Left colon (tissue), 2 donors: ENCODE measurements around the gene SYDE2. TPM values are rescaled to one million over a fixed set of nuclear protein-coding genes. Genes with fewer than 3 reads are reported as not detected.
A peak's percentile ranks its signal among the peaks of the same experiment; 100 is the strongest.
"Not testable (repeated sequence)": the region's sequence is repeated elsewhere in the genome, so short reads cannot be mapped to it uniquely, and the experiment has no call there.

Experiments
- ATAC-seq: fragments of 200-7000 bp; cut with Tn5 transposase; one replicate; pipeline ENCODE4 v1.9.1; 2020; ENCODE audit warnings: mild to moderate bottlenecking, moderate library complexity
- DNase-seq, 2 donors: peaks; one replicate each; pipeline ENCODE4 v3.0.0-alpha.2; 2020
- intact Hi-C, 2 donors: fragments of 100-400 bp; cut with DNase I in 1 of 2; cut with micrococcal nuclease in 1 of 2; formaldehyde crosslinking; loops; one replicate each; pipeline versions ENCODE4 v1.11.2 to v1.14.0; 2022; cut with DNase I, micrococcal nuclease
- long read RNA-seq: library from polyadenylated mRNA; unstranded; transcript quantifications from one replicate; pipeline ENCODE4 v2.0.0, GENCODE V29; 2021
- total RNA-seq, 2 donors: library from RNA; stranded (reverse); fragmentation: NEBNext Ultra II Directional; extraction: Animal tissue kit (Norgen Biotek cat#: 25700); gene quantifications; one replicate each; pipeline ENCODE4 v1.2.1, GENCODE V29; 2021
- donor health status: DM: no; HTN: no; CAD: no.
- donor health status: DM: yes; HTN: yes; CAD: no.

Gene SYDE2, protein sequence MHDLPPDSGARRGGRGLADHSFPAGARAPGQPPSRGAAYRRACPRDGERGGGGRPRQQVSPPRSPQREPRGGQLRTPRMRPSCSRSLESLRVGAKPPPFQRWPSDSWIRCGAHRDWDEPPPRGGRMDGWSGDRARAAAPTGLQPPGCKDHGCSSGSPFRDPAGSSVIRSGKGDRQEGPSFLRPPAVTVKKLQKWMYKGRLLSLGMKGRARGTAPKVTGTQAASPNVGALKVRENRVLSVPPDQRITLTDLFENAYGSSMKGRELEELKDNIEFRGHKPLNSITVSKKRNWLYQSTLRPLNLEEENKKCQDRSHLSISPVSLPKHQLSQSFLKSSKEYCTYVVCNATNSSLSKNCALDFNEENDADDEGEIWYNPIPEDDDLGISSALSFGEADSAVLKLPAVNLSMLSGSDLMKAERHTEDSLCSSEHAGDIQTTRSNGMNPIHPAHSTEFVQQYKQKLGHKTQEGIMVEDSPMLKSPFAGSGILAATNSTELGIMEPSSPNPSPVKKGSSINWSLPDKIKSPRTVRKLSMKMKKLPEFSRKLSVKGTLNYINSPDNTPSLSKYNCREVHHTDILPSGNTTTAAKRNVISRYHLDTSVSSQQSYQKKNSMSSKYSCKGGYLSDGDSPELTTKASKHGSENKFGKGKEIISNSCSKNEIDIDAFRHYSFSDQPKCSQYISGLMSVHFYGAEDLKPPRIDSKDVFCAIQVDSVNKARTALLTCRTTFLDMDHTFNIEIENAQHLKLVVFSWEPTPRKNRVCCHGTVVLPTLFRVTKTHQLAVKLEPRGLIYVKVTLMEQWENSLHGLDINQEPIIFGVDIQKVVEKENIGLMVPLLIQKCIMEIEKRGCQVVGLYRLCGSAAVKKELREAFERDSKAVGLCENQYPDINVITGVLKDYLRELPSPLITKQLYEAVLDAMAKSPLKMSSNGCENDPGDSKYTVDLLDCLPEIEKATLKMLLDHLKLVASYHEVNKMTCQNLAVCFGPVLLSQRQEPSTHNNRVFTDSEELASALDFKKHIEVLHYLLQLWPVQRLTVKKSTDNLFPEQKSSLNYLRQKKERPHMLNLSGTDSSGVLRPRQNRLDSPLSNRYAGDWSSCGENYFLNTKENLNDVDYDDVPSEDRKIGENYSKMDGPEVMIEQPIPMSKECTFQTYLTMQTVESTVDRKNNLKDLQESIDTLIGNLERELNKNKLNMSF
- 10 to 100 TPM in 1 of 2 donors, 1 to 10 TPM in 1; 7.2 to 10.9 TPM for total RNA-seq
- long read RNA-seq, full-length matches to known transcripts, result 4 of 4 reads
- long read RNA-seq, partial matches to known transcripts, result 0 of 4 reads
- long read RNA-seq, other reads (novel, unspliced or antisense), result 0 of 4 reads

DNA sequence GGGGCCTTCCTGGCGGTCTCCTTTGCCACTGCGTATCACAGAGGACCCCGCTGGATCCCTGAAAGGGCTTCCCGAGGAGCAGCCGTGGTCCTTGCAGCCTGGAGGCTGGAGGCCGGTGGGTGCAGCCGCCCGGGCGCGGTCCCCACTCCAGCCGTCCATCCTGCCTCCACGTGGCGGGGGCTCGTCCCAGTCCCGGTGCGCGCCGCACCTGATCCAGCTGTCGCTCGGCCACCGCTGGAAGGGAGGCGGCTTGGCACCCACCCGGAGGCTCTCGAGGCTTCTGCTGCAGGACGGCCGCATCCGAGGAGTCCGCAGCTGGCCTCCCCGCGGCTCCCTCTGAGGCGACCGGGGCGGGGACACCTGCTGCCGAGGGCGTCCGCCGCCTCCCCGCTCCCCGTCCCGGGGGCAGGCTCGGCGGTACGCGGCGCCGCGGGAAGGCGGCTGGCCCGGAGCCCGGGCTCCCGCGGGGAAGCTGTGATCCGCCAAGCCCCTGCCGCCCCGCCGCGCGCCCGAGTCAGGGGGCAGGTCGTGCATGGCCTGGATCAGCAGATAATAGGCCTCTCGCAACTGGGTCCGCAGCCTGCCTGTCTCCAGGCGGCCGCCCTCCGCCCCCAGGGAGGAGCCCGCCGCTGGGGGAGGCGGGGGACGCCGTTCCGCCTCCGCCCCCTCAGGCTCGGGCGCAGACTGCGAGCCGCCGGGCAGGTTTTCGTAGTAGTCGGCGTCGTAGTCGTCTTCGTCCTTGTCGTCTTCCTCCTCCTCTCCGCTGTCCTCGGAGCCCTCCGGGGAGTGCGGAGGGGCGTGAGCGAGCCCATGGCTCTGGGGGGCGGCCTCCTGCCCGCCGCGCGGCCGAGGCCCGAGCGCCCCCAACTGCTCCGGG, at the start of gene SYDE2:
Gene SYDE2 (minus strand): TSS at position 554 of the 877 bp plus-strand sequence. CDS start 20 bp downstream, at position 534.
- DNase-seq (peak; percentile 82), ATAC-seq (peak; percentile 84)
- intact Hi-C loops, result no loop called here

DNA sequence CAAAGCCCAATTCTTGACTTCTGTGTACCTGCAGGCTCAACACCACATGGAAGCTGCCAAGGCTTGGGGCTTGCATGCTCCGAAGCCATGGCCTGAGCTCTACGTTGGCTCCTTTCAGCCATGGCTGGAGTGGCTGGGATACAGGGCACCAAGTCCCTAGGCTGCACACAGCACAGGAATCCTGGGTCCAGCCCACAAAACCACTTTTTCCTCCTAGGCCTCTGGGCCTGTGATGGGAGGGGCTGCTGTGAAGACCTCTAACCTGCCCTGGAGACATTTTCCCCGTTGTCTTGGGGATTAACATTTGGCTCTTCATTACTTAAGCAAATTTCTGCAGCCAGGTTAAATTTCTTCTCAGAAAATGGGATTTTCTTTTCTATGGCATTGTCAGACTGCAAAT, 48.2 kb upstream of the SYDE2 start:
- intact Hi-C loops, DNase-seq, ATAC-seq: not testable (repeated sequence)

DNA sequence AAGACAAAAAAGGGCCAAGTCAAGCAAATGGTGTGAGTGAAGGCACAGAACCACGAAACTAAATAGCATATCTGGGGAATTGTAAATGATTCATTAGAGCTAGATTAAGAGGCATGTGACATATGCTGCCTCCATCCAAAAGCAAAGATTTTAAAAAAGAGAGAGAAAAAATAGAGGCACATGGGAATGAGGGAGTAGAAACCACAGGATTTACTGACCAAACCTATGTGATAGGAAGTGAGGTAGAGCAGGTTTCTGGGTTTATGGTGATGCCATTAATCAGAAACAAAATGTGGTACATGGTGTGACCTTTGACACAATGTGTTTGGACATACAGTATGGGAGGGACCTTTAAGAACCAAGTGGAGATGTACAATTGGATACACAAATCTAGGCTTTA, 45.1 kb upstream of the SYDE2 start:
- ATAC-seq, result no peak
- no peak for DNase-seq
- intact Hi-C loops, result no loop called here

DNA sequence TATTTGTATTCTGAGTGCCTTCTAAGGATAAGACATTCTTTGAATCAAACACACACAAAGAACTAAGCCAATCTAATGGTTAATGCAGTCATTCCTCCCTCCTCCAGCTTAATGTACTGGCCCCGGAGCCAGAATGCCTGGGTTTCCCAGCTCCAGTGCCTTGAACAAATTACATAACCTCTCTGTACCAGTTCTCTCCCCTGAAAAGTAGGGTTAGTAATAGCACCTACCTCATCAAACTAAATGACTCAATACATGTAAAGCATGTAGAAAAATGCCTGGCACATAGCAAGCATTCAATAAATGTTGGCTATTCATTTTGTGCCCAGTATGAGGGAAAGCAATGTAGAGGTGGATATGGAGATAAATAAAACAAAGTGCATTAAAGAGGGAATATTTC, 44.6 kb upstream of the SYDE2 start:
- intact Hi-C loops, result no loop called here
- ATAC-seq, result no peak
- DNase-seq, result no peak

DNA sequence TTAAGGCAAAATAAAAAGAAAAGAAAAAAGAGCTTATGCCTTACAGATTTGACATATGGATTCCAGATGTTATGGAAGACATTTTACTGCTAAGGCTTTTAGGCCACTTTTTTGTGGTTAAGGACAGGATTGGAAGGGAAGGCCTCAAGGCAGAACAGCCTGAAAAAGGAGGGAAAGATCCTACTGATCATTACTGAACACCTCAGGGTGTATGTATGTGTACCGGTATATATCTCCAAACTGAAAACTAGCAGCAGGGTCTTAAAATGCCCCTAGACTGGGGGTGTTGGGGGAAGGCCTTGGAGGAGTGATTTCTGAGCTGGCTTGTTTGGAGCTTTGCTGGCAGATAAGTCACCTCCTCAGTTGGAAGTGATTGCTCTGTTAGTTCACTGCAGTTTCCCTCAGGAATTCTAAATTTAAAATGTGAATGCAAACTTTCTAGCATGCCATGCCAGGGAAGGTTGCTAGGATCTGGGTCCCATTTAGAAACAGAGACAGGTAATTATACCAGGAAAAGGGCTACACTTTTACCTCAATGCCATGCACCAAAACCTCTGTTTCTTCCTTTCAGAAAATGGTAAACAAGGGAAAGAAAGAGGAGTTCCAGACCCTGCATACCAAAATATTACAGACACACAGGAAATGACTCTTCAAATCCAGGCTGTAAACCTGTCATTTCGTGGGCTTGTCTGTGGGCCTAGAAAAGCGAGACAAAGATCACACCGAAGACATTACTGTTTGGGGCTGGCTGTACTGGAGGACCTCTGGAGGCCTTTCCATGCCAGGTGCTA, 43.6 kb upstream of the SYDE2 start:
- intact Hi-C loops, result no loop called here
- no peak for DNase-seq
- no peak for ATAC-seq

DNA sequence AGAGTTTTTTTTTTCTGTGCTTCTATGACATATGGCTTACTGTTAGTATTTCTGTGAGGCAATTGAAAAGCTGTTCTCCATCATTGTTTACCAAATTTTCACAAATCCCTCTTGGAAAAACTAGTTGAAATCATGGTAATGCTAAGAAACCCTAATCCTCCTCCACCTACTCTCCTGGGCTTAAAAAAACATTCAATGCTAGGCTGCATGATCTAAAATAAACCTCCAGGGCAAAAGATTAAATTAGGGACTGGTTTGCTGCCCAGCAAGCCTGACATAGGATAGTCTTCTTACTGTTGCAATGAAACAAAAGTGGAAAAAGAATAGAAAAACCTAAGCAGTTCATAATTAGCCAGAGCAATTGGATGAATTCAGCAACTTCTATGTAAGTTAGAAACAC, 42.6 kb upstream of the SYDE2 start:
- intact Hi-C loops, result no loop called here
- DNase-seq (no peak), ATAC-seq (no peak)

DNA sequence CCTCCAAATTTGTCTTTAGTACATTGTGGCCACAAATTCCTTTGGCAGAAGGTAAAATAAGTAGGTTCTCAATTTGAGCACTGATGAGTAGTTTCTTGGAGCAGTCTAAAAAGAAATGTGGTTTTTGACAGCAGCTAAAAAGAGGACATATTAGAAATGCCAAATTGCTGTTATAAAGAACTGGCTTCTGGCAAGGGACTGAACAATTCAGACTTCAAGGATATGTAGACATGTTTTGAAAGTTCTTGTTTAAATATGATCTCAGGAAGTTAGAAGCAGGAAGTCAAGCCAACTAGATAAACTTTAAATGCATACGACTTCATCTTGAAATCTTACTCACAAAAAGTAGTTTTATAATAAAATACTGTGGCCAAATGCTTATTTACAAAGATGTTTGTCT, 39.8 kb upstream of the SYDE2 start:
- intact Hi-C loops, result no loop called here
- DNase-seq (no peak), ATAC-seq (no peak)

DNA sequence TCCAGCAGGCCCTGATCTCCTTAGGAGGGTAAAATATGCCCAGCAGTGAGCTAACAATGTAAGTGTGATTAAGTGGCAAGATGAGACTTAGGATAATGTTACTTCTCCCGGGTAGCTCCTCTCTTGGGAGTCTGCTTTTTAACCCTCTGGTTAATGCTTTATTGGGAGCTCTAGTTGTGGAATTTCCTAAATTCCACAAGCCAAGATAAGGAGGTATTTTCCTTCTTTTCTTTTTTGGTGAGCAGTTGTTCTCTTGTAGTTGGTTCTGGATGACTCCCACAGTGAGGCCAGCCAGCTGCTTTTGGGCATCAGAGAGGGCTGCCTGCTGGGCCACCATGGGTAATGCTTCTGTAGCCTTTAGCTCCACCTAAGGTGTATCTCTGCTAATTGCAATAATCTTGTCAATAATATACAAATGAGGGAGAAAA, 39.4 kb upstream of the SYDE2 start:
- intact Hi-C loops, result no loop called here
- ATAC-seq, result peak; percentile 37
- no peak for DNase-seq

DNA sequence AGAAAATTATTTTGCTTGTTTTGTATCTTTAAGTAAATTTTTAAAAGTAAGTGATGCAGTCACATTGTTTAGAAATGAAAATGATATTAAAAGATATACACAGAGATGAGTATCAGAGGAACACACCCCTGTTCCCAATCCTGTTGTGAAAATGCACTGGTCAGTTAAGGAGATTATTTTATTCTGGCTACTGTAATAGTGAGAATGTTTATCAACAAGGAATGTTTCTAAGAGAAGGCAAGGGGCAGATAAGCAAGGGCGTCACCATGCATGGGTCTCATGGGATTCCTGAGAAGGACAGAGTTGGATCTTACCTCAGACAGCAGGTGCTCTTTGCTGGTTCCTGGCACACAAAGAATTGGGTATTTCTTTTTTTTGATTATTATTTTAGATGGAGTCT, 36.8 kb upstream of the SYDE2 start:
- no peak for ATAC-seq
- intact Hi-C loops, result no loop called here
- DNase-seq, result no peak

DNA sequence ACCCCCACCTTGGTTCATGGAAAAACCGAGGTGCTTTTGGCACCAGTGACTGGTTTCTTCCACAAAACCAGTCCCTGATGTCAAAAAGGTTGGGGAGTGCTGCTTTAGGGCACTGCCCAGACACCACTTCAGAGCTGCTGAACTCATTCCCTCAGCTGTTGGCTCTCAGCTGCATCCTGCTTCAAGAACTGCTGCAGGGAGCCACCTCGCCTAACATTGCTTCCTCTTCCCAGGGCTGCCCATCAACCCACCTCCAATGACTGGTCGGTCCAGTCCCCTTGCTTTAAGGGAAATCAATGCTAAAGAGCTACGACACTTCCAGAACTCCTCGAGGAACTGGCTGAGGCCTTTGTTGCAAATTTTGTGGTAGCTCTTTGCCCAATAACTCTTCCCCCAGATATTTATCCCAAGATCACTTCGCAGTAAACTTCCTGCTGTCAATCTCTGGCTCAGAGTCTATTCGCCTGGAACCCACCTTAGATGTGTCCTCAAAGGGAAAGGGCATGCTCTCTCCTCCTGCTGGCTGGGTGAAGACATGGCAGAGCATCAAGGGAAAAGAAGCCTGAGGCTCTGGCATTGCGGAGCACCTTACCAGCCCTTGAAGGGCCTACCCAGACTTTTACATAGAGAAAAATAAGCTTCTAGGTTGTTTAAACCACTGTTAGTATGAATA, 29.6 kb upstream of the SYDE2 start:
- intact Hi-C loops, result no loop called here
- ATAC-seq (no peak), DNase-seq (no peak)

DNA sequence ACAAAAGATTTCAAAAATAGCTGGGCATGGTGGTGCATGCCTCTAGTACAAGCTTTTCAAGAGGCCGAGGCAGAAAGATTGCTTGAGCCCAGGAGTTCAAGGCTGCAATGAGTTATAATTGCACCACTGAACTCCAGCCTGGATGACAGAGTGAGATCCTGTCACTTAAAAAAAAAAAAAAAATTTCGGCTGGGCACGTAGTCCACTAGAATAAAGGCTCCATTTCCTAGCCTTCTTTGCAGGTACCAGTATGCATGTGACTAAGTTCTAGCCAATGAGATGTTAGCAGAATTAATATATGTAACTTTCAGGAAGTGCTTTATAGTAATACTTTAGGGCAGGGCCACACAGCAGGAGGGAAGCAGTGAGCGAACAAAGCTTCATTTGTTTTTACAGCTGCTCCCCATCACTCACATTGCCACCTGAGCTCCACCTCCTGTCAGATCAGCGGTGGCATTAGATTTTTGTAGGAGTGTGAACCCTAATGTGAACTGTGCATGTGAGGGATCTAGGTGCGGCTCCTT, 28.8 kb upstream of the SYDE2 start:
- intact Hi-C loops, result no loop called here
- DNase-seq (peak; percentile 27 to 35), ATAC-seq (peak; percentile 91)

DNA sequence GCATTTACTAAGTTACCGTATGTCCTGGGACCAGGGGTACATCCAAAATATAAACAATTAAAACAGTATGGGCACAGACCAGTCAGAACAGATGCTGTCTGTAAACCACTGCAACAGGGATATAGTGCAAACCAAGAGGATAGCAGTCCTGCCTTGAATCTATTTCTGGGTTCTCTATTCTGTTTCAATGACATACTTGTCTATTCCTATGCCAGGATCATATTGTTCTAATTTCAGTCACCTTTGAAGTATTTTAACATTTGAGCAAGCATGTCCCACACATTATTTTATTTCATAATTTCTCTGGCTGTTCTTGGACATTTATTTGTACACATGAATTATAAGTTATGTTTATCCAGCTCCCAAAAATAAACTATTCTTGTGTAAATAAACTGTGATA, 28.2 kb upstream of the SYDE2 start:
- no peak for ATAC-seq
- intact Hi-C loops, result no loop called here
- DNase-seq, result no peak

DNA sequence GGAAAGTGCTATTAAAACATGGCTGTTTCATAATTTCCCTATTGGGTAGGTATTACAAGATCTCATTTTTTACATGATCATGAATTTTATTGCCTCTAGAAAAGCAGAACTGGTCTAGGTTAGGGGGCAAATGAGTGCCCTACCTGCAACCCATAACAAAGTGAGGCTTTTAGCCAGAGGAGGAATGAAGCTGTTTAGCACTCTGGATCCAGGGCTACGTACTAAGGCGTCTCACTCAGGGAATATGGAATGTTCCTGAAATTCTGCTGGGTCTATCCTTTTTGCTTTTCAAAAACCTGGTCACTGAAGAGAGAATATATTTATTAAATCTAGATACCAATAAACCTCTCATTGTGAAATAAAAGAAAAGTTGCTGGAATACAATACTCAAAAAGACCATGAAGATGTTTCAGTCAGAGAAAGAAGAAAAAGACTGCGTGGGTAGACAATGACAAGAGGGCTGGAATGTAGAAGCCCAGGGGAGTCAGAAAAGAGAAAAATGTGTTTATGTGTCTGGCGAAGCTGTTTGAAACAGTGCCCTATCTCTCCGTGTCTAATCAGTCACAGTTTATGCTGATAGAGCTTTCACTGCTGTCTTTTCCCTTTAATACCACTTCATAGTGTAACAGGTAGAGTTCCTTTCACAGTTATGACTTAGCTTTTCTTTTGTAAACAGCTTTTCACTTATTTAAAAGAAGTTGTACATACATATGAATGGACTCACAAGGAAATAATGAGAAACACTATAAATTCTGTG, 25.0 kb upstream of the SYDE2 start:
- DNase-seq, result no peak
- no peak for ATAC-seq
- intact Hi-C loops, result no loop called here

DNA sequence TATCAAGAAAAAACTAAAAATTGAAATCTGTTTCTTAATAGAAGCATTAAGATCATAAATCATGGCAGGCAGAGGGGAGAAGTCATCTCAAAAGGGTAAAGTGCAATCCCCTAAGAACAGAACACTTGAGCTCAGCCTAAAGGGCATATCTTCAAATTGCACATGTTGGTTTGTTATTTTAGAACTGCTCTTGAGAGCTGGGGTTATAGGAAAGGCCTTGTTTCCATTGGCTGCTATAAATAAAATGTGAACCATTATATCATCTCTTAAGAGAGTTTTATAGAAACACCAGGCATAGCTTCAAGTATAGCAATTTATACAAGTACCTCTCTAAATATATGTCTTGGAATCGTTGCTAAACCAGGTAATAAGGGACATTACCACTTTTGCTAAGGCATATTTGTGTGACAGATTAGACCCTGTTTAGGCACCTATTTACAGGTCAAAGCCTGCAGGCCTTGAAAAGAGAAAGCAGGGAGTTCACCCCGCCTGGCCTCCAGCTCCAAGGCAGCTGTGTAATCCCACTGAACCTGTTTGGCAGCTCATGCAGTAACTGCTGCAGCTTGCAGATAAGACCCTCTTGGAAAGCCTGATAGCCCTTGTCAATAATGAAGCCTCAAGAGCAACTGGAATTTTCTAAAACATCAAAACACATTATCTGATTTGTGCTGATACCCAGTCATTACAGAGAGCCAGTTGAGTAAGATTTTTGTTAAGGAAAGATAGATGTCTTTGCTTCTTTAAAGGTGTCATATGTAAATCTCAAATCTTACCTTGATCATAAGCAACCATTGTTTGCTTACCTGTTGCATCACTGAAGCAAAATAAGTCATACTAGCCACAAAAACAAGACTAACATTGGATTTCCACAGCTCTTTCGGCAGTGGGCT, 24.2 kb upstream of the SYDE2 start:
- intact Hi-C loops, result no loop called here
- ATAC-seq (peak; percentile 85), DNase-seq (peak; percentile 64 to 77)

DNA sequence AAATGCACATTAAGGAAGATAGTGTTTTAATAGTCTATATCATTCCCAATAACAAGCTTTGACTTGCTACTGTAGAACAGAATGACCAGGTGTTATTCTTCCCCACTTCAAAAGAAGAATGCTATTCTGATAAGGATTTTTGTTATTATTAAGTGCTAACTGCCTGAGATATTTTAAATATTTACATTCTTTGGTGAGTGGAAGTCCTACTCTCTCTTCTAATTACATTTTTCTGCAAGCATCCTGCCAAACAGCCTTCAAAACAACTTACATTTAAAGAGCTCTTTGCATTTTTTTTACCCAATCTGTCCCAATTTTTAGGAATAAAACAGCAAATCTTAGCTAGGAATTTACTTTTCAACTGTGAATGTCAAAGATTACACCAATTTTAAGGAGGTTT, 23.5 kb upstream of the SYDE2 start:
- DNase-seq (no peak), ATAC-seq (no peak)
- intact Hi-C loops, result no loop called here
